SHP77 treated with DMSO at 0.1 percent for 48 hours (cell line): Measurements from ENCODE around the gene ENGASE.

Experiments used
- DNase-seq: peaks from one replicate; lab custom pipeline; 2025; lab: John Stamatoyannopoulos, UW

Gene ENGASE

DNA sequence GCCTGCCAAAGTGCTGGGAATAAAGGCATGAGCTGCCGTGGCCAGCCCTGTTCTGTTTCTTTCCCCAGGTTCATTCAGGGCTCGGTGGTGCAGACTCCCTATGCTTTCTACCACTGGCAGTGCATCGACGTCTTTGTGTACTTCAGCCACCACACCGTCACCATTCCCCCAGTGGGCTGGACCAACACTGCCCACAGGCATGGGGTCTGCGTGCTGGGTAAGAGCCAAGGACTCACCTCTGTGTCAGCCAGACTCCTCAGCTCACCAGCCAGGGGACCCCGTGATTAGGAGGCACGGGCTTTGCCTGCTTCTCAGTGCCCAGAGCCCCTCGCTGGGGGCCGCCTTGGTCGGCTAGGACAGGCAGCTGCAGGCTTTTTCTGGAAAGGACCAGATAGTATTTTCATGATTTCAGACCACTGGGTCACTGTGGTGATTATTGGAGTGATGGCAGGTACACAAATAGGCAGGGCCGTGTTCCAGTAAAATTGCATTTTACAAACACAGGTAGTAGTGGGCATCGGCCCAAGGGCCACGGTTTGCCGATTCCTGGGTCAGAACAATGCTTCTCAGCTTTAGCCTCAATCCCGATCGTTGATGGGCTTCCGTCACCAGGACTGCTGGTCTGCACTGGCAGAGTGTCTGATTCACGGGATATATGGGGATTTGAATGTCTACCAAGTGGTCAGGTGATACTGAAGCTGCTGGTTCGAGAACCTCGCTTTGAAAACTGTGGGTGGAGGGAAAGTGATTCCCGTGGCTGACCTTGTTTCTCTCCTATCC, 5.0 kb downstream of the ENGASE start:
- DNase-seq, result no peak

DNA sequence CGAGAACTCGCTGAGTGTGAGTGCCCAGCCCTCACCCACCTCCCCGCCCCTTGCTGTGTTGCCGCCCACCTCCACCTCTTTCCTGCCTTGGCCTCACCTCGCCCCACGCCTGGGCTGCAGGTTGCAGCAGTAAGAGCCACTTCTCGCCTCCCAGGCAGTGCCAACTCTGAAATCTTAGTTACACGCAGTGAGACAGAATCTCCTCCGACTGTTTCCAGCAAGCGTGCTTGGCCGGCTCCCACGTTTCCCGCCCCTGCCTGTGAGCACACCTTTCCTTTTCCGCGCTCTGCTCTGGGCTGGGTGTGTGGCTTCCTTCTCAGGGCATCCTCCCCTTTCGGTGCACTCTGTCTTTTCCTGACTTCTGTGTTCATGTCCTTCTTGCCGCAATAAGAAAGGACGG, 5.7 kb downstream of the ENGASE start:
- no peak for DNase-seq

DNA sequence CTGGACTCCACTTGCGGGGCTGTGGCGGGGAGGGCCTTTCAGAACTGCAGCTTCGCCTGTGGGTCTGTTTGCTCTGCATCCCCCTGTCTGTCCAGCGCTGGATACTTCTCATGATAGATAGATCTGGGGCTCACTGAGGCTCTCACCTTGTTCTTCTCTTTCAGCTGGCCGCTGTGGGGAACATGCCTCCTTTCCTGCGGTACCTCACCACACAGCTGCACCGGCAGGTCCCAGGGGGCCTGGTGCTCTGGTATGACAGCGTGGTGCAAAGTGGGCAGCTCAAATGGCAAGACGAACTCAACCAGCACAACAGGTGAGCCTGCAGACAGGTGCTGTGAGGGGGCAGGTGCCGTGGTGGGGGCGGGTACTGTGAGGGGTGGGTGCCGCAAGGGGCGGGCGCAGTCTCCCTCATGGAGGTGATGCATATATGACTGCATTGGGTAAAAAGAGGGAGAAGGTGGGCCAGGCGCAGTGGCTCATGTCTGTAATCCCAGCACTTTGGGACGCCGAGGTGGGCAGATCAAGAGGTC, 6.2 kb downstream of the ENGASE start:
- no peak for DNase-seq

DNA sequence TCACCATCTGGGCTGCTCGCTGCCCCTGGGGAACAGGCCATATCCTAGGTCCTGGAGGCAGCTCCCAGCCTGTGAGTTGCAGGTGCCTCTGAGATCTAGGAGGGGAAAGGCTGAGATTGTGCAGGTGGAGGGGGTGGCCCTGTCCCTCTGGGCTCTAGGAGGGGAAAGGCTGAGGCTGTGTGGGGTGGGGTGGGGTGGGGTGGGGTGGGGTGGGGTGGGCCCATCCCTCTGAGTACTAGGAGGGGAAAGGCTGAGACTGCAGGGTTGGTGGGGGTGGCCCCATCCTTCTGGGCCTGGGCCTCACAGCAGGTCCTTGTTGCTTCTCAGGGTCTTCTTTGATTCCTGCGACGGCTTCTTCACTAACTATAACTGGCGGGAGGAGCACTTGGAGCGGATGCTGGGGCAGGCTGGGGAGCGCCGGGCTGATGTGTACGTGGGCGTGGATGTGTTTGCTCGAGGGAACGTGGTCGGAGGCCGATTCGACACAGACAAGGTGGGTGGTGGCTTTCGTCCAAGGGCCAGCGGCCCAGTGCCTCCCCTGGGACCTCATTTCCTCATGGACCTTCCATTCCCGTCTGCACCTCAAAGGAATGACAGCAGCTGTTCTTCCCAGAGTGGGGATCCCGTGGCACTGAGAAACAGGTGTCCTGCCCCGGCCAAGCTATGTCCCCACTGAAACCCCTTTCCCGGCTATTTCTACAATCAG, 7.1 kb downstream of the ENGASE start:
- DNase-seq, result no peak

DNA sequence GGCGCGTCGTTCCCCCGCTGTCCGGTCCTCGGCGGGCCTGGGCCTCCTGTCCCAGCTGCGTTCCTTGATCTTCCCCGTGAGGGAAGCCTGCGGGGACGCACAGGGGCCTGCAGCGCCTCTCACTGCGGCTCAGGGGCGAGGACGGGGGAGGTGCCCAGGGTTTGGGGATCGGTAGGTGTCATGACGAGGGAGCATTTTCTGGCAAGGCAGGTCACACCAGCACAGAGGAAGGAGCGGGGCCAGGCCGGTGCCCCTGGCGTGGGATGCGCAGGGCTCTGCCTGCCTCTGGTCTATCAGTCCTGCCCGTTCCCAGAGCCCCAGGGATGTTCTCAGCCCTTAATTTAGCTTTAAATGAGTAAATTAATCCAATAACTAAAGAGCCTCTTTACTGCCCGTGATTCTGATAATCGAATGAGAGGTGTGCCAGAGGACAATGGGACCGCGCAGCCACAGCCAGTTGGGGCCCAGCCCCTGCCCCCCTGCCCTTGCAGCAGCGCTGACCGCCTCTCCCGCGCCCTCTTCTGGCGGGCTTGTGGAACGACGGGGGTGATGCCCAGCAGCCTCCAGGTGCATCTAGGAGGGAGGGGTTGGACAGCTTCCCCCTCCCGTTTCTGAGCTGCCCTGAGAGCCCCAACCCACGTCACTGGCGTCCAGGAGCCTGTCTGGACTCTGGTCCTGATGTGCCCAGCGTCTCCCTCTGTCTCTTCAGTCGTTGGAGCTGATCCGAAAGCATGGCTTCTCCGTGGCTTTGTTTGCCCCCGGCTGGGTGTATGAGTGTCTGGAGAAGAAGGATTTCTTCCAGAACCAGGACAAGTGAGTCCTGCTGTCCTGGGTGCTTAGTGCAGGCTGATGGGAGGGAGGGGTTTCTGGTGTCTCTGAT, 7.9 kb downstream of the ENGASE start:
- DNase-seq, result no peak

DNA sequence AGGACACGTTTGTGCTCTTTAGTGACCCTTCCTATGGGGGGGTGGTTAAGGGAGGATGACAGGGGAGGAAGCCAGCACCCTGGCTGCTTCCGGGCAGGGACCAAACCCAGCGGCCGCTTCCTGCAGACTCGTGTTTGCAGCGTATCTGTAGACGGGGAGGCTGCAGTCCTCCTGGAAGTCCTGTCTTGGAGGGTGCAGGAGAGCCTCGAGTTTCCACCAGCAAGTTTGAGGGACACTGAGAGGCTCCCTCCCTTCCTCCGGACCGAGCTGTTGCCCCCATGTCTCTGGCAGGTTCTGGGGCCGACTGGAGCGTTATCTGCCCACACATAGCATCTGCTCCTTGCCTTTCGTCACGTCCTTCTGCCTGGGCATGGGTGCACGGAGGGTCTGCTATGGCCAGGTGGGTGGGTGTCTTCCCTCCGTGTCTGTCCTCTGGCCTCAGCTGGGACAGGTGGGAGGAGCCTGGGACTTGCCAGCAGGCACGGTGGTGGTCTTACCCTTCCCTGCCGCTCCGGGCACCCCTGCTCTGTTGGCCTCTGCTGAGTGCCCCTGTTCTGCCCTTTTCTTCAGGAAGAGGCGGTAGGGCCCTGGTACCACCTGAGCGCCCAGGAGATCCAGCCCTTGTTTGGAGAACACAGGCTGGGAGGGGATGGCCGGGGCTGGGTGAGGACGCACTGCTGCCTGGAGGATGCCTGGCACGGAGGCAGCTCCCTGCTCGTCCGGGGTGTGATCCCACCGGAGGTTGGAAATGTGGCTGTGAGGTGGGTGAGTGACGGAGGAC, 8.8 kb downstream of the ENGASE start:
- DNase-seq, result no peak

DNA sequence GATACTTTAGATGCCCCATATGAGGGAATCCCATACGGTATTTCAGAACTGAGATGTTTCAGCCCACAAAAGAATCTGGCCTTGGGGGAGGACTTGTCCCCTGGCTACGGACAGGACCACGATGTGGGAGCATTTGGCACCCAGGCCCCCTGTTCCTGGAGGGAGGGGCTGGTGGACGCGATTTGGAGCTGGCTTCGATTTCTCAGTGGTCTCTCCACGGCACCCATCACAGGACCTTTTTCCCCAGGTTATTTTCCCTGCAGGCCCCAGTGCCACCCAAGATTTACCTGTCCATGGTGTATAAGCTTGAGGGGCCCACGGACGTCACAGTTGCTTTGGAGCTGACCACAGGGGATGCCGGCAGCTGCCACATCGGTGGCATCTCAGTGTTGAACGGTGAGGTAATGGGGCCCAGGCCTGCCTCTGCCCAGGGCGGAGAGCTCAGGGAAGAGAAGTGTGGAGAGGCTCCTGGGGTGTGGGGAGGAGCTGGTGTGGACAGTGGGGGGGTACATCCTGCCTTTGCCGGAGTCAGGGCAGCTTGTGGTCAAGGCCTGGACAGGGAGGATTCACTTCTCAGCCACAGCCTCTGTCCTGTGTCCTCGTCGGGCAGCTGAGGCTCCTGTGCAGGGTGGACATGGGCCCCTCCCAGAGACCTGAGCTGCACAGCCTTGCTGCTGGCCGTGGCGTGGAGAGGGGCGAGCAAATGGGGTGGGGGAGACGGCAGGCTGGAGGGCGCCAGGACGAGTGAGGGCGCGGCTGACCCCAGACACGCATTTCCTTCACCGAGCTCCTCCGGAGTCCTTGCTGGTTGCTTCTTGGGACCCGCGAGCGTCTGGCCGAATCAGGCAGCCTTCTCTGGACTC, 9.9 kb downstream of the ENGASE start:
- DNase-seq, result no peak

DNA sequence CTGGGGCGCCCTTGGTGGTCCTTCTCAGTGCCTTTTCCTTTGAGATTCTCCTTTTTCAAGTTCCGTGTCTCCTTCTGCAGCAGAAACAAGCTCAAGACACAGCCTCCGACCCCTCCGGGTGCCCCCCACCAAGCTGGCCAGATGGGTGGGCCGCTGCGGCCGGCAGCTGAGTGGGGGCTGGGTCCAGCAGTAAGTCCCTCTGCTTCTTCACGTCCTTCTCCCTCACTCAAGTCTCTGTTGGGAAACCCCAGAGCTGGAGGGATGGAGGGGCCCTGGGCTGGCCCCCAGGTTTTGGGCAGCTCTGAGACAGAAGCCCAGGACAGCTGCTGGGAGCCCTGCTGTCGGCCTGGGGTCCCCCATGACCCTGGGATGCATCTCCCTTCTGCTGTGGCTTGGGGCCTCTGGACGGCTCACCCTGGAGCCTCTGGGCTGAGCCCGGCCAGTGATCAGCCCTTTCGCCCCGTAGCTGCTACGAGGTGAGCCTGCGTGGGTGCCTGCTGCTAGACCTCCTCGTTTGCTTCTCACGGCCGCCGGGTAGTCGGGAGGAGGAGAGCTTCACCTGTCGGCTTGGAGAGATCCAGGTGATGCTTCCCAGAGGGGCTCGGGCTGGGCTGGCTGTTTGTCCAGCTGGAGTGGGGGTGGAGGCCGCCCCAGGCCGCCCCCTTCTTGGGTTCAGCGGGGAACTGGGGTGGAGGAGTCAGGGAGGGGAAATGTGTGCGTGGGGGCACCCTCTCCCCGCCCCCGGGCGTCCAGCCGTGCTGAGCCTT, 10.7 kb downstream of the ENGASE start:
- DNase-seq, result no peak

DNA sequence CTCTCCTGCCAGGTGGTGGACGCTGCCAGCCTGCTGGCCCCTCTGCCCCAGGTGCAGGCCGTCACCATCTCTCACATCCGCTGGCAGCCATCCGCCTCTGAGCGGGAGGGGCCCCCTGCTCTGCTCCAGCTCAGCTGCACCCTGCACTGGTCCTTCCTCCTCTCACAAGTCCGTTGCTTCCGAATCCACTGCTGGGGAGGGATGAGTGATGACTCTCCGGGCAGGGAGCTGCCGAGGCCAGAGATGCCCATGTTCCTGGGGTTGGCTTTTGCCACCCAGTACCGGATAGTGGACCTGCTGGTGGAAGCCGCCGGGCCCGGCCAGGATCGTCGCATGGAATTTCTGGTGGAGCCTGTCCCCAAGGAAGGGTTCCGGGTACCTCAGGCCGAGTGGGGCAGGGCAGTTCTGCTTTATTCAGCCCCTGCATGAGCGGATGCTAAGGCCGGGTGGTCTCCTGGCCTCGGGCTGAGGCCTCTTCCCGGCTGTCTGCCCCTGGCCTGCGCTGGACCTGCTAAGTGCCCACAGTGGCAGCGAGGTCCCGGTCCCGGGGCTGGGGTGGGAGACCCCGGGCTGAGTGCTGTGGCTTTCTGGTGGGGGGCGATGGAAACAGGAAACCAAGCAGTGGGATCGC, 11.4 kb downstream of the ENGASE start:
- DNase-seq, result no peak

DNA sequence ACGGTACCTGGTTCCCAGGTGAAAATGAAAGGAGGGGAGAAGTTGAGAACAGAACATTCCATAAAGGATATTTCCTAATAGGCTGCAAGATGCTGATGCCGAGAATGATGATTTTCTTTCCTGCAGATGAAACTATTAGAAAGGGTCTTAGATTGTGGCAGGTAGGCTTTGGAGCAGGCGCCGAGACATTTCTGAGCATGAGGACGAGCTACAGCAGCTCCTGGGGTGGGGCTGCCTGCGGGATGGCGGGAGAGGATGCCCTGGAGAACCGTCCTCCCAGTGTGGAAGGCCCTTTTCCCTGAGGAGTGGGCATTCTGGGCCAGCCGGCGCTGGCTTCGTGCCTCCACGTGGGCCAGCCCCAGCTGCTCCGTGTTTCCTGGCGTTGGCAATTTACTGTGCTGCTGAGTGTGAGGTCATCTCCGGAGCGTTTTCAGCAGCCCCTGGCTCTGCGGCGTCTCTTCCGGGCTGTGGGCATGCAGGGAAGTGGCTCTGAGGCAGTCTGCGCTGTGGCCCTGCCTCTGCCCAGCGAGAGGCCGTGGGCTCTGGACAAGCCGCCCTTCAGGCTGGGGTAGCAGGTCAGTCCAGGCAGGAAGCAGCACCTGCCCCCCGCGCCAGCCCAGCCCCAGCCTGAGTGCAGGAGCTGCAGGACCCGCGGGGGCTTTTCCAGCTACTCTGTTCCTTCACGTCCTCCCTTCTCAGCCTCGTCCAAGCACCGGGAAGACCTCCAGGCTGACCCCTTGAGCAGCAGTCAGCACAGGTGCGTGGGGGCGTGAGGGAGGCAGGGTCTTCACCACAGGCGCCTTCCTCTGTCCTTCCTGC, 12.2 kb downstream of the ENGASE start:
- no peak for DNase-seq

DNA sequence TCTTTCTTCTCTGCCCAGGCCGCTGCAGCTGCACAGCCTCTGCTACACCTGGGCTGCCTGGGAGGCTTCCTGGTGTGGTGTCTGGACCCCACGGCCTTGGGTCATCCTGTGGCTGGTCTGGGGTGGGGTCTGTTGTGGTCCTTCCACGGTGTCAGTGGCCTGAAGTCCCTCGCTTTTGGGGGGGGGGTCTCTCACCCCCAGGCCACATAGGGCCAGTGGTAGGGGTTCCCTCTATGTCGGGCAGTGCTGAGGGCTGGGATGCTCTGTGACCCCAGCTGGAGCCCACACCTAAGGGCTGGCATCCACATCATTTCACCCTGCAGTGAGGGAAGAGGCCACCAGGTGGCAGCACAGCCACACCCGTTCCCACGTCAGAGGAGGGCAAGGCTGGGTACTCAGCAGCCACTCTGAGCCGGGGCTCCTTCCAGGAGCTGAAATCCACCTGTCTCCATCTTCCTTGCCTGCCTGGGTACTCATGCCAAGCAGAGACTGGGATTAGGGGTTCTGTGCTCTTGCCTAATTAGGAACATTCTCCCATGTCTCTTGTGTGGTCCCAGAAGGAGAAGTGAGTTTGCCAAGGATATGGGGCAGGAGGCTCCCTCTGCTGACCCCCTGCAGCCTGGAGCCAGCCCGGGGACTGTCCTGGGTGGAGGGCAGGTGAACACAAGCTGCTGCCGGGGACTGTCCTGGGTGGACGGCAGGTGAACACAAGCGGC, 13.0 kb downstream of the ENGASE start:
- peak; percentile 10 for DNase-seq

DNA sequence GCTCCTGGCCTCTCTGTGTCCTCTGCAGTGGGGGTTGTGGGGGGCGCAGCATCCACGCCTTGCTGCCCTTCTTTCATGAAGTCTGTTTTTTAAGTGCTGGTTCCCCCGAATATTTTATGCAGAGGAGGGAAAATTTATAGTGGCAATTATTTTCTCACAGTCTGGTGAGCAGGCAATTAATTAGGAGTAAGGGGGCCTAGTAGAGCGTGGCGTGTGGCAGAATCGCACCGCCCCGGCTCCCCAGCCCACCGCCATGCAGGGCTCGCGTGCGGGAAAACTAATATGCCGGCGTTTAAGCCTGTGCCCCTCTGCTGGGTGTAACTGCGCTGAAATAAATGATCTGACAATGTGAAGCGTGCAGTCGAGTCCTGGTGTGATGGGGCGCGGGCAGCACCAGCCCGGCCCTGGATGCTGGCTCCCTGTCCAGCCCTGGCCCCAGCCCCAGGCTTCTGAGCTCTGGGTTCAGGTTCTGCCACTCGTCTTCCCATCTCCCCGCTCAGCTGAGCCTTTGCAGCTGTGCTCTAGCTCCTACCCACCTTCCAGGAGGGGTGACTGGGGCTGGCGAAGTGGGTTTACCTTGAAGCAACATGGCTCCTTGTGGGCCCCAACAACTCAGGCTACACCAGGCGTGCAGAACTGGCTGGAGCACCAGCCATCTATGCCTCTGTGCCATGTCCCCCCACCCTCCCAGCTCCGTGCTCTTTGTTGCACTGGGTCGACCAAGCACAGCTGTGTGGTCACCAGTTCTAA, 13.8 kb downstream of the ENGASE start:
- no peak for DNase-seq

DNA sequence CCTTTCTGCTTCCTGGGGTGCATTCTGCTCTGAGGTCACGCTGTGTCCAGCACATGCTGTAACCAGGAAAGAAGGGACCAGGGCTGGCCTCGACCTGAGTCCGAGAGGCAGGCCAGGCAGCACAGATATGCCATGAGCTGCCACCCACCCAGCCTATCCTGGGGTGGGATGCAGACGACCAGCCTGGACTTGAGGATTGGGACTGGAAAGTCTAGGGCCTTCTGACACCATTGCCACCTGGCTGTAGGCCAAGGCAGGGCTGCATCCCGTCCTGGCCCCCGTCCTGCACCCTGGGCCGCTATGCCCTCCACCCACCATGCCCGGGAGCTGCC, 14.3 kb downstream of the ENGASE start:
- no peak for DNase-seq

DNA sequence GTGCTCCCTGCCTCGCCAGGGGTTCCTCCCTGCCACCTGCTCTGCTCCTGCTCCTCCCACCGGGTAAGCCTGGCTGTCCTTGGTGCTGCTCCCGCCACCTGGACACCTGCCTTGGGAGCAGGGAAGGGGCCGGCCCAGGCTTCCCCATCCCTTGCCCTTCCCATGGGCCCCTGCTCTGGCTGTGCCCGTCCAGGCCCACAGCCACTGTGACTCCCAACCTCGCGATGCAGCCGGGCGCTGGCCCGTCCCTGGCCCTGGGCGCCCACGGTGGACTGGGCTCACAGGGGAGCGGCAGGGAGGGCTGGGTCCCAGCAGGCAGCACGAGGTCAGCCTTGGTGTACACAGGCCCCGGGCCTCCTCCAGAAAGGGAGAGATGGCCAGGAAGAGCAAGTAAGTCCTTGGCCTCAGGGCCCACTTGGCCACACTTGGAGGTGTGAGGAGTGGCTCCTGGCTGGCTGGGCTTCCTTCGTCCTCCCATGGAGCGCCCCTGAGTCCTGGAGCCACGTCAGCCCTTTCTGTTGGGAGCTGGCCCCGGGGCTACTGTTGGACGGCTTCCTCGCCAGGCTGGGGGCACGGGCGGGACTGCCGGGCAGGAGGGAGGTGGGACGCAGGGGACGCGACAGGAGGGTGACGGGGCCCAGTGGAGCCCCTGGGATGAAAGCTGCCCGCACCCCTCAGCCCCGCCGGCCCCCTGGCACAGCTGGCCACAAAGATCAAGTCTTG, 15.3 kb downstream of the ENGASE start:
- no peak for DNase-seq

DNA sequence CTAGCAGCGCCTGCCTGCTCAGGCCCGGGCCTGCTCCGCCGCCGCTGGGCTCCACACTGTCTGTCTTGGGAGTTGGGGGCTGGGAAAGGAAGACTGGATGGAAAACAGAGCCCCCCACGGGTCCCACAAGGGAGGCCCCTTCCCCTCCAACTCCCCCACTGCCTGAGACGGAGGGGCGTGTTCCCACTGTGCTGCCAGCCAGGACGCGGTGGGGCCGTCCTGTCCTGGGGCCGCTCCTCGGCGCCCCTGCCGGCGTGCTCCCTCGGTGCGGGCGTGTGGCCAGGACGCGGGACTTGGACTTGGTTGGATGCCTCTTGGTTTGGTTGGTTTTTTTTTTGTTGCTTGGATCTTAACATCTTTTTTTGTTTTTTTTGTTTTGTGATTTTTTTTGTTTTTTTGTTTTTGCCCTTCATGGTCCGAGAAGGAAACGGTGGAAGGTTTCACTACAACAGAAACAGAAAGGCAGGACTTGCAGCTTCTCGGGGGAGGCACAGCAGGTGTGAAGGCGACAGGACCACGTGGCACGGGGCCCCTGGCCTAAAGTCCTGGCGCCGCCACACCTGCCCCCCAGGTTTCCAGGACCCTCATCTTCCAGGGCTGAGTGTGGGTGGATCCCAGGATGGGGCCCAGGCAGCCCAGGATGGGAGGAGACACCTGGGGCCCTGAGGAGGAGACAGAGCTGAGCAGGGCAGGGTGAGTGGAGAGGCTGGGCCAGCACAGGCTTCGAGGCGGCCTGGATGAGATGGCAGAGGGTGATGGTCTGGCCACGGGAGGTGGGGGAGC, 16.0 kb downstream of the ENGASE start:
- no peak for DNase-seq

DNA sequence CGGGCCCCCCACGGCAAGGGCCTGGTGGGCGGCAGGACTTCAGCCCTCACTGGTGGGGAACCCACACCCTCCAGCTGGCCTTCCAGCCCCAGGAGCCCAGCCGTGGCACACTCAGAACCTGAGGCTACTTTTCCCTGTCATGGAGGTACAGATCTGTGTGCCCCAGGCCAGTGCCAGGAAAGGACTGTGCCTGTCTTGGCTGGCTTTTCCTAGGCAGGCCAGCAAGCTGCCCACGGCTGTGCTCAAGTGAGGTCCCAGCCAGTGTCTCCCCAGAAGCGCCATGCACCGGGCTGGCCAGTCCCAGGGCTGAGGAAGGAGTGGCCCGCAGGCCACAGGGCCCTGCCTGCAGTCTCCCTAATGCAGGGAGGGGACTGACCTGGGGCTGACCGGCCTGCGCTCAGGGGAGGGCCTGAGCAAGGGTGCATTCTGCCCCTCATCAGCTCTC, 16.6 kb downstream of the ENGASE start:
- DNase-seq, result no peak
